H1 (cell line): ENCODE results near the gene CFDP1.

Experiments used
- ASH2L ChIP-seq: fragments of 200-600, 300-600 bp; sonication (generic); IDR thresholded peaks from one replicate; pipeline ENCODE4 v1.7.1; 2017; ENCODE audit warnings: low read length
- BCL11A ChIP-seq, 2 experiments: IDR thresholded peaks; one replicate each; pipeline ENCODE4 v1.6.1; 2011; ENCODE audit warnings: low read depth in 2 of 2, low read length in 2 of 2, mild to moderate bottlenecking in 2 of 2
- CHD7 ChIP-seq: fragments of 300-600 bp; sonication (generic); IDR thresholded peaks from 2 replicates; pipeline ENCODE4 v1.7.1; 2012; ENCODE audit warnings: low read length, moderate library complexity, mild to moderate bottlenecking, inconsistent platforms; ENCODE audit not compliant: insufficient replicate concordance
- CTCF ChIP-seq, 3 experiments: IDR thresholded peaks; 1 replicate in 2 of 3; 2 replicates in 1 of 3; pipeline versions ENCODE4 v1.5.1 to v1.6.1; 2011; ENCODE audit warnings: low read length in 3 of 3, mild to moderate bottlenecking in 3 of 3, inconsistent platforms in 2 of 3, low read depth in 1 of 3, moderate library complexity in 1 of 3; ENCODE audit not compliant: insufficient read depth in 1 of 3; ENCODE audit errors: control extremely low read depth in 1 of 3
- EZH2 ChIP-seq: fragments of 200-600 bp; sonication (generic); IDR thresholded peaks from 2 replicates; pipeline ENCODE4 v1.7.1; 2012; ENCODE audit warnings: low read depth, mild to moderate bottlenecking, moderate library complexity, low read length, inconsistent platforms; ENCODE audit not compliant: severe bottlenecking
- HDAC2 ChIP-seq, 2 experiments: fragments of 300-600 bp in 1 of 2; sonication (generic) in 1 of 2; IDR thresholded peaks; 2 replicates each; pipeline ENCODE4 v1.6.1; 2011 to 2012; ENCODE audit warnings: low read depth in 2 of 2, low read length in 2 of 2, mild to moderate bottlenecking in 2 of 2, moderate library complexity in 2 of 2, borderline replicate concordance in 1 of 2, inconsistent platforms in 1 of 2
- KDM1A ChIP-seq: fragments of 200-600, 300-600 bp; sonication (generic); IDR thresholded peaks from 2 replicates; pipeline ENCODE4 v1.7.1; 2016; ENCODE audit warnings: mild to moderate bottlenecking, low read length, borderline replicate concordance
- POU5F1 ChIP-seq: IDR thresholded peaks from 2 replicates; pipeline ENCODE4 v1.6.1; 2011; ENCODE audit warnings: low read depth, mild to moderate bottlenecking, low read length, moderate library complexity
- SAP30 ChIP-seq: fragments of 300-600 bp; sonication (generic); IDR thresholded peaks from 2 replicates; pipeline ENCODE4 v1.7.1; 2012; ENCODE audit warnings: low read length, moderate library complexity, mild to moderate bottlenecking, inconsistent platforms; ENCODE audit not compliant: insufficient read depth, insufficient replicate concordance
- ZNF274 ChIP-seq: IDR thresholded peaks from 2 replicates; pipeline ENCODE4 v1.7.0; 2012; ENCODE audit warnings: low read length, borderline replicate concordance; ENCODE audit errors: extremely low read depth
- TF ChIP-seq, protein P1 (sequence below): IDR thresholded peaks from 2 replicates; pipeline ENCODE4 v1.6.1; 2012; ENCODE audit warnings: inconsistent platforms

GRCh38 chr16:75337430-75337829, 95.9 kb downstream of the CFDP1 start:
- TF ChIP-seq ZNF274 (no peak), HDAC2 (IDR thresholded peaks at IDR 0.05; ENCODE audit: borderline replicate concordance in 1 of 2, low read depth in 2 of 2, low read length in 2 of 2) (no peak), CTCF (IDR thresholded peaks at IDR 0.05; ENCODE audit: control extremely low read depth in 1 of 3, insufficient read depth in 1 of 3, low read depth in 1 of 3, low read length in 3 of 3) (no peak), KDM1A (no peak), CHD7 (no peak), ASH2L (no peak), SAP30 (no peak), POU5F1 (no peak), BCL11A (IDR thresholded peaks at IDR 0.05; ENCODE audit: low read depth in 2 of 2, low read length in 2 of 2) (no peak), EZH2 (no peak)
- TF ChIP-seq, protein P1, sequence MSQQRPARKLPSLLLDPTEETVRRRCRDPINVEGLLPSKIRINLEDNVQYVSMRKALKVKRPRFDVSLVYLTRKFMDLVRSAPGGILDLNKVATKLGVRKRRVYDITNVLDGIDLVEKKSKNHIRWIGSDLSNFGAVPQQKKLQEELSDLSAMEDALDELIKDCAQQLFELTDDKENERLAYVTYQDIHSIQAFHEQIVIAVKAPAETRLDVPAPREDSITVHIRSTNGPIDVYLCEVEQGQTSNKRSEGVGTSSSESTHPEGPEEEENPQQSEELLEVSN, result peak; percentile 76
